HCT116 (cell line): ENCODE measurements around the gene SAE1.

ENCODE experiments used
- CEBPB ChIP-seq: IDR thresholded peaks from 2 replicates; pipeline ENCODE4 v1.6.1; 2012; ENCODE audit warnings: low read depth
- CTCF ChIP-seq, 3 experiments: fragments of 200-600 bp in 1 of 3; sonication (generic) in 1 of 3; IDR thresholded peaks in 2 of 3; conservative IDR thresholded peaks in 1 of 3; 2 replicates each; pipeline ENCODE4 v1.5.1; 2012 to 2017; ENCODE audit warnings: low read depth in 2 of 3, low read length in 2 of 3, antibody characterized with exemption in 1 of 3, borderline replicate concordance in 1 of 3, control low read depth in 1 of 3, mild to moderate bottlenecking in 1 of 3, mixed read lengths in 1 of 3, mixed run types in 1 of 3, moderate library complexity in 1 of 3; ENCODE audit not compliant: insufficient read depth in 1 of 3
- EGR1 ChIP-seq: IDR thresholded peaks from 2 replicates; pipeline ENCODE4 v1.6.1; 2012; ENCODE audit warnings: low read depth
- EZH2phosphoT487 ChIP-seq: fragments of 200-600 bp; IDR thresholded peaks from 2 replicates; pipeline ENCODE4 v1.6.1; 2018; ENCODE audit warnings: antibody characterized with exemption, borderline replicate concordance
- POLR2A ChIP-seq: IDR thresholded peaks from 2 replicates; pipeline ENCODE4 v1.7.0; 2011; ENCODE audit warnings: borderline replicate concordance; ENCODE audit not compliant: insufficient read depth, insufficient read length; ENCODE audit errors: extremely low read depth
- POLR2AphosphoS5 ChIP-seq: IDR thresholded peaks from 2 replicates; pipeline ENCODE4 v1.6.1; 2011; ENCODE audit warnings: mild to moderate bottlenecking, low read depth, low read length, moderate library complexity
- SIN3A ChIP-seq: IDR thresholded peaks from 2 replicates; pipeline ENCODE4 v1.6.1; 2012; ENCODE audit warnings: low read depth

- TF ChIP-seq EZH2phosphoT487: no peak
- TF ChIP-seq CEBPB: no peak
- TF ChIP-seq EGR1: no peak
- TF ChIP-seq SIN3A: no peak
- no peak for TF ChIP-seq POLR2A
- TF ChIP-seq POLR2AphosphoS5: no peak
- TF ChIP-seq CTCF (IDR thresholded peaks at IDR 0.05 in 2 of 3, conservative IDR thresholded peaks at IDR 0.05 in 1 of 3; ENCODE audit: borderline replicate concordance in 1 of 3, insufficient read depth in 1 of 3, low read depth in 2 of 3, low read length in 2 of 3): no peak
These were observed 105.5 kb downstream of the SAE1 start for GRCh38 chr19:47236072-47236675.
